K562 (cell line): ENCODE measurements around the gene SAE1. TPM values are rescaled to one million over a fixed set of nuclear protein-coding genes. Genes with fewer than 3 reads are reported as not detected.

Experiments used
- CREB5 ChIP-seq: fragments of 250-450 bp; sonication (Bioruptor Pico); IDR thresholded peaks from 2 replicates; pipeline ENCODE4 v1.5.0; 2020; ENCODE audit warnings: mild to moderate bottlenecking
- CSDE1 ChIP-seq, 2 experiments: fragments of 450-650 bp; IDR thresholded peaks; 2 replicates each; pipeline ENCODE4 v1.6.1; 2016; ENCODE audit warnings: mild to moderate bottlenecking in 1 of 2
- E2F6 ChIP-seq, 2 experiments: IDR thresholded peaks; 2 replicates each; pipeline ENCODE4 v1.6.1; 2011; ENCODE audit warnings: borderline replicate concordance in 1 of 2, control low read depth in 1 of 2, low read depth in 1 of 2, low read length in 1 of 2, mild to moderate bottlenecking in 1 of 2, mixed read lengths in 1 of 2, moderate library complexity in 1 of 2; ENCODE audit not compliant: insufficient read depth in 1 of 2, insufficient read length in 1 of 2, poor library complexity in 1 of 2, severe bottlenecking in 1 of 2; ENCODE audit errors: extremely low read depth in 1 of 2
- EP300 ChIP-seq: IDR thresholded peaks from 2 replicates; pipeline ENCODE4 v1.6.1; 2012; ENCODE audit warnings: low read length, improper control_type of control experiment
- HOMEZ ChIP-seq: fragments of 250-450 bp; sonication (Bioruptor Pico); IDR thresholded peaks from 2 replicates; pipeline ENCODE4 v1.4.0; 2020; ENCODE audit warnings: mild to moderate bottlenecking, moderate library complexity
- KLF6 ChIP-seq: fragments of 250-450 bp; sonication (Bioruptor Pico); IDR thresholded peaks from 2 replicates; pipeline ENCODE4 v1.4.0; 2020; ENCODE audit warnings: mild to moderate bottlenecking, moderate library complexity, borderline replicate concordance
- PHTF2 ChIP-seq: fragments of 250-450 bp; sonication (Bioruptor Pico); IDR thresholded peaks from 2 replicates; pipeline ENCODE4 v1.5.0; 2021; ENCODE audit warnings: mild to moderate bottlenecking
- RB1 ChIP-seq: fragments of 450-650 bp; IDR thresholded peaks from 2 replicates; pipeline ENCODE4 v1.6.1; 2017; ENCODE audit warnings: low read depth, mild to moderate bottlenecking
- SMARCA5 ChIP-seq: fragments of 450-650 bp; IDR thresholded peaks from 2 replicates; pipeline ENCODE4 v1.6.1; 2016
- SMARCB1 ChIP-seq: IDR thresholded peaks from 2 replicates; pipeline ENCODE4 v1.6.1; 2011; ENCODE audit warnings: improper control_type of control experiment, low read depth; ENCODE audit not compliant: insufficient read length
- YBX1 ChIP-seq: fragments of 450-650 bp; IDR thresholded peaks from 2 replicates; pipeline ENCODE4 v1.7.1; 2016; ENCODE audit warnings: mild to moderate bottlenecking
- ZNF12 ChIP-seq: sonication (generic); formaldehyde crosslinking; IDR thresholded peaks from 2 replicates; pipeline ENCODE4 v1.4.0; 2020; ENCODE audit warnings: mild to moderate bottlenecking, missing genetic modification reagents
- ZNF407 ChIP-seq: fragments of 450-650 bp; IDR thresholded peaks from 2 replicates; pipeline ENCODE4 v1.6.1; 2016; ENCODE audit warnings: low read depth
- ZNF717 ChIP-seq: fragments of 250-450 bp; sonication (Bioruptor Pico); IDR thresholded peaks from 2 replicates; pipeline ENCODE4 v1.5.0; 2021
- ZNF780A ChIP-seq: fragments of 250-450 bp; sonication (Bioruptor Pico); IDR thresholded peaks from 2 replicates; pipeline ENCODE4 v1.5.0; 2021; ENCODE audit warnings: mild to moderate bottlenecking
- ZNF785 ChIP-seq: fragments of 250-450 bp; sonication (Bioruptor Pico); IDR thresholded peaks from 2 replicates; pipeline ENCODE4 v1.4.0; 2020; ENCODE audit warnings: mild to moderate bottlenecking
- ZNF830 ChIP-seq: fragments of 250-450 bp; sonication (Bioruptor Pico); IDR thresholded peaks from 2 replicates; pipeline ENCODE4 v1.5.0; 2021; ENCODE audit warnings: mild to moderate bottlenecking
- polyA plus RNA-seq, 8 experiments: library from polyadenylated mRNA; depleted of rRNA in 4 of 8; stranded (reverse) in 5 of 8; unstranded in 3 of 8; fragments of >200 nt; fragmentation: Nextera tagmentation in 2 of 8; fragmentation: Illumina TruSeq in 1 of 8; extraction: Ambion mirVana in 2 of 8; extraction: Trizol in 1 of 8; gene quantifications; 2 replicates each; pipeline versions ENCODE4 v1.2.1 to v1.2.3, GENCODE V29; 2011 to 2014; ENCODE audit warnings: inconsistent platforms in 1 of 8, missing spikeins in 1 of 8
- total RNA-seq, 7 experiments: library from RNA; depleted of rRNA in 6 of 7; stranded (reverse); fragments of >200 nt in 6 of 7; fragmentation: Illumina TruSeq in 2 of 7; extraction: Trizol in 2 of 7; gene quantifications; 2 replicates each; pipeline versions ENCODE4 v1.2.1 to v1.2.3, GENCODE V29; 2011 to 2021; ENCODE audit warnings: low replicate concordance in 1 of 7

The SAE1 gene
- total and polyA plus RNA-seq, 9 of the 15 experiments (the other 6 are each of a cell fraction or from before 2014, with no cell fraction given): 82.8 to 299 (median 217) TPM

- no peak for TF ChIP-seq SMARCA5
- 0 out of 2 replicates have a peak, but pooled peaks have one; percentile 7 for TF ChIP-seq EP300
- 0 out of 2 replicates have a peak, but pooled peaks have one; percentile 23 for TF ChIP-seq RB1
- peak in 1 of 2 experiments; percentile 45 for TF ChIP-seq E2F6 (IDR thresholded peaks at IDR 0.05; ENCODE audit: borderline replicate concordance in 1 of 2, extremely low read depth in 1 of 2, insufficient read depth in 1 of 2, insufficient read length in 1 of 2, low read depth in 1 of 2, low read length in 1 of 2, poor library complexity in 1 of 2, severe bottlenecking in 1 of 2)
- TF ChIP-seq ZNF780A: no peak
- TF ChIP-seq ZNF407: no peak
- TF ChIP-seq ZNF717: no peak; the same call in 1 of the 2 replicates
- no peak for TF ChIP-seq YBX1
- no peak for TF ChIP-seq HOMEZ
- TF ChIP-seq KLF6 (CRISPR knock-in tag): no peak
- TF ChIP-seq CREB5 (CRISPR knock-in tag): no peak
- TF ChIP-seq PHTF2 (CRISPR knock-in tag): no peak
- no peak for TF ChIP-seq SMARCB1
- no peak for TF ChIP-seq CSDE1 (IDR thresholded peaks at IDR 0.05)
- no peak for TF ChIP-seq ZNF830 (CRISPR knock-in tag)
- no peak for TF ChIP-seq ZNF785 (CRISPR knock-in tag)
- no peak for TF ChIP-seq ZNF12 (CRISPR knock-in tag)
Measured at GRCh38 chr19:47228168-47228936, 97.7 kb downstream of the SAE1 start (continued).
